Neural progenitor cell (in vitro differentiated cells): Measurements from ENCODE around the gene GUCY2D. TPM values are rescaled to one million over a fixed set of nuclear protein-coding genes. Genes with fewer than 3 reads are reported as not detected.

Source experiments
- DNase-seq: peaks from one replicate; pipeline ENCODE4 v3.0.0-alpha.2; 2016; ENCODE audit warnings: low spot score
- H2AFZ ChIP-seq: fragments of 200-600 bp; sonication (generic); replicated peaks from 2 replicates; pipeline ENCODE4 v1.6.1; 2016; ENCODE audit warnings: antibody characterized with exemption
- H3F3A ChIP-seq: fragments of 200-600 bp; sonication (generic); 2 replicates; pipeline ENCODE4 v1.6.1; 2016; ENCODE audit warnings: antibody characterized with exemption, low read depth
- H3K27ac ChIP-seq: fragments of 200-600 bp; sonication (generic); 2 replicates; pipeline ENCODE4 v1.5.1; 2016; ENCODE audit warnings: mild to moderate bottlenecking
- H3K27me3 ChIP-seq: fragments of 200-600 bp; sonication (generic); 2 replicates; pipeline ENCODE4 v1.6.1; 2016; ENCODE audit warnings: mild to moderate bottlenecking, moderate library complexity
- H3K36me3 ChIP-seq: fragments of 200-600 bp; sonication (generic); 2 replicates; pipeline ENCODE4 v1.5.1; 2016
- H3K4me1 ChIP-seq: fragments of 200-600 bp; sonication (generic); 2 replicates; pipeline ENCODE4 v1.6.1; 2016; ENCODE audit warnings: mixed run types
- H3K4me2 ChIP-seq: fragments of 200-600 bp; sonication (generic); 2 replicates; pipeline ENCODE4 v1.6.1; 2016
- H3K4me3 ChIP-seq: fragments of 200-600 bp; sonication (generic); 2 replicates; pipeline ENCODE4 v1.5.1; 2016
- H3K79me2 ChIP-seq: fragments of 200-600 bp; sonication (generic); 2 replicates; pipeline ENCODE4 v1.6.1; 2016; ENCODE audit warnings: low read depth
- H3K9ac ChIP-seq: fragments of 200-600 bp; sonication (generic); 2 replicates; pipeline ENCODE4 v1.6.1; 2016
- H3K9me3 ChIP-seq: fragments of 200-600 bp; sonication (generic); 2 replicates; pipeline ENCODE4 v1.5.1; 2016; ENCODE audit warnings: low read depth
- H4K20me1 ChIP-seq: fragments of 200-600 bp; sonication (generic); 2 replicates; pipeline ENCODE4 v1.6.1; 2016; ENCODE audit warnings: low read depth
- H3K27ac Mint-ChIP-seq: 3 replicates; pipeline ENCODE4 v1.8.0; 2021; ENCODE audit warnings: mixed read lengths
- H3K27me3 Mint-ChIP-seq: 2 replicates; pipeline ENCODE4 v1.8.0; 2022; ENCODE audit warnings: low read depth, mild to moderate bottlenecking, inconsistent platforms, moderate library complexity, mixed read lengths; ENCODE audit not compliant: insufficient read depth
- H3K36me3 Mint-ChIP-seq: 3 replicates; pipeline ENCODE4 v1.8.0; 2021; ENCODE audit warnings: mixed read lengths
- H3K4me1 Mint-ChIP-seq: 3 replicates; pipeline ENCODE4 v1.8.0; 2021; ENCODE audit warnings: mixed read lengths
- H3K4me3 Mint-ChIP-seq: 3 replicates; pipeline ENCODE4 v1.8.0; 2021; ENCODE audit warnings: mild to moderate bottlenecking, moderate library complexity, mixed read lengths
- H3K9me3 Mint-ChIP-seq: 3 replicates; pipeline ENCODE4 v1.8.0; 2020; ENCODE audit warnings: mixed read lengths
- CTCF ChIP-seq: fragments of 200-600 bp; sonication (generic); IDR thresholded peaks from 2 replicates; pipeline ENCODE4 v1.5.1; 2017; ENCODE audit warnings: antibody characterized with exemption, mild to moderate bottlenecking
- EZH2 ChIP-seq: fragments of 200-600 bp; sonication (generic); IDR thresholded peaks from 2 replicates; pipeline ENCODE4 v1.6.1; 2017; ENCODE audit warnings: antibody characterized with exemption, mild to moderate bottlenecking, moderate library complexity
- EZH2phosphoT487 ChIP-seq: fragments of 200-600 bp; sonication (generic); IDR thresholded peaks from 2 replicates; pipeline ENCODE4 v1.6.1; 2017; ENCODE audit warnings: antibody characterized with exemption
- total RNA-seq: library from RNA; depleted of rRNA; stranded (reverse); fragments of >200 nt; gene quantifications from 2 replicates; pipeline ENCODE4 v1.2.3, GENCODE V29; 2015; ENCODE audit warnings: low replicate concordance

GUCY2D gene
- total RNA-seq, 1 donor from 2014 or later = not detected

GRCh38 chr17:7967751-7968150 lies 34.7 kb upstream of the GUCY2D start:
- Histone ChIP-seq H4K20me1 (no peaks in the 10 kb centered on the region), H3K4me2 (no peak overlapping the region), H3K27me3 (peaks cover 6% of the 10 kb centered on the region), H3K4me3 (no peak overlapping the region), H3K79me2 (no peaks in the 10 kb centered on the region), H2AFZ (no peak overlapping the region), H3K4me1 (no peaks in the 10 kb centered on the region), H3F3A (no peaks in the 10 kb centered on the region), H3K27ac (no peak overlapping the region), H3K9me3 (no peaks in the 10 kb centered on the region), H3K36me3 (no peaks in the 10 kb centered on the region), H3K9ac (no peak overlapping the region)
- Mint-ChIP-seq H3K36me3 (no peaks in the 10 kb centered on the region), H3K4me3 (no peak overlapping the region), H3K27ac (no peak overlapping the region), H3K9me3 (peaks cover 3% of the 10 kb centered on the region), H3K27me3 (no peaks in the 10 kb centered on the region), H3K4me1 (no peaks in the 10 kb centered on the region)
- TF ChIP-seq EZH2phosphoT487 (no peak), CTCF (no peak), EZH2 (no peak)
- DNase-seq = no peak

- H3K36me3 Mint-ChIP-seq = no peaks in the 10 kb centered on the region
- H3K4me1 ChIP-seq = no peaks in the 10 kb centered on the region
- no peak overlapping the region for H3K27ac Mint-ChIP-seq
Measured at GRCh38 chr17:7969433-7969832, 33.0 kb upstream of the GUCY2D start.

GRCh38 chr17:7971651-7972050 lies 30.8 kb upstream of the GUCY2D start:
- no peak overlapping the region for H3K27ac ChIP-seq

More at GRCh38 chr17:7969433-7969832, 33.0 kb upstream of the GUCY2D start:
- H3K4me3 Mint-ChIP-seq = no peak overlapping the region
- no peak overlapping the region for H3K4me2 ChIP-seq
- no peak overlapping the region for H3K27ac ChIP-seq
- no peaks in the 10 kb centered on the region for H3K9me3 ChIP-seq
- H3K27me3 Mint-ChIP-seq = no peaks in the 10 kb centered on the region
- H3K79me2 ChIP-seq = no peaks in the 10 kb centered on the region
- H3K9ac ChIP-seq = no peak overlapping the region
- peaks cover 10% of the 10 kb centered on the region for H3K9me3 Mint-ChIP-seq
- no peak overlapping the region for H3K4me3 ChIP-seq
- H3K27me3 ChIP-seq = peaks cover 6% of the 10 kb centered on the region
- no peaks in the 10 kb centered on the region for H4K20me1 ChIP-seq
- TF ChIP-seq EZH2 = no peak
- TF ChIP-seq EZH2phosphoT487 = no peak
- no peak for TF ChIP-seq CTCF
- no peaks in the 10 kb centered on the region for H3K36me3 ChIP-seq
- H3F3A ChIP-seq = no peaks in the 10 kb centered on the region
- H3K4me1 Mint-ChIP-seq = no peaks in the 10 kb centered on the region
- no peak for DNase-seq
- no peak overlapping the region for H2AFZ ChIP-seq

More at GRCh38 chr17:7971651-7972050, 30.8 kb upstream of the GUCY2D start:
- no peaks in the 10 kb centered on the region for H3K36me3 ChIP-seq
- no peak for TF ChIP-seq CTCF
- no peak for TF ChIP-seq EZH2phosphoT487
- no peak for TF ChIP-seq EZH2
- no peak for DNase-seq
- no peaks in the 10 kb centered on the region for H3K27me3 Mint-ChIP-seq
- no peaks in the 10 kb centered on the region for H3K4me1 ChIP-seq
- H3F3A ChIP-seq = no peaks in the 10 kb centered on the region
- H3K4me2 ChIP-seq = no peak overlapping the region
- H3K27ac Mint-ChIP-seq = no peak overlapping the region
- H4K20me1 ChIP-seq = no peaks in the 10 kb centered on the region
- peaks cover 24% of the 10 kb centered on the region for H3K9me3 Mint-ChIP-seq
- no peak overlapping the region for H2AFZ ChIP-seq
- H3K27me3 ChIP-seq = peaks cover 6% of the 10 kb centered on the region
- H3K9me3 ChIP-seq = no peaks in the 10 kb centered on the region
- no peak overlapping the region for H3K4me3 ChIP-seq
- H3K9ac ChIP-seq = no peak overlapping the region
- no peaks in the 10 kb centered on the region for H3K79me2 ChIP-seq
- H3K4me3 Mint-ChIP-seq = no peak overlapping the region
- H3K36me3 Mint-ChIP-seq = no peaks in the 10 kb centered on the region
- no peaks in the 10 kb centered on the region for H3K4me1 Mint-ChIP-seq
